ENCODE results near the gene APOA4. TPM values are rescaled to one million over a fixed set of nuclear protein-coding genes. Genes with fewer than 3 reads are reported as not detected.

The APOA4 gene
- not detected in 2 replicates for total RNA-seq (2014; rRNA removed; shearing (Covaris generic))
- not detected in 2 replicates for polyA plus RNA-seq (2015; cell fraction: cytosol; rRNA removed)
- polyA plus RNA-seq (2015; cell fraction: nucleus; rRNA removed), result not detected in 2 replicates

DNA sequence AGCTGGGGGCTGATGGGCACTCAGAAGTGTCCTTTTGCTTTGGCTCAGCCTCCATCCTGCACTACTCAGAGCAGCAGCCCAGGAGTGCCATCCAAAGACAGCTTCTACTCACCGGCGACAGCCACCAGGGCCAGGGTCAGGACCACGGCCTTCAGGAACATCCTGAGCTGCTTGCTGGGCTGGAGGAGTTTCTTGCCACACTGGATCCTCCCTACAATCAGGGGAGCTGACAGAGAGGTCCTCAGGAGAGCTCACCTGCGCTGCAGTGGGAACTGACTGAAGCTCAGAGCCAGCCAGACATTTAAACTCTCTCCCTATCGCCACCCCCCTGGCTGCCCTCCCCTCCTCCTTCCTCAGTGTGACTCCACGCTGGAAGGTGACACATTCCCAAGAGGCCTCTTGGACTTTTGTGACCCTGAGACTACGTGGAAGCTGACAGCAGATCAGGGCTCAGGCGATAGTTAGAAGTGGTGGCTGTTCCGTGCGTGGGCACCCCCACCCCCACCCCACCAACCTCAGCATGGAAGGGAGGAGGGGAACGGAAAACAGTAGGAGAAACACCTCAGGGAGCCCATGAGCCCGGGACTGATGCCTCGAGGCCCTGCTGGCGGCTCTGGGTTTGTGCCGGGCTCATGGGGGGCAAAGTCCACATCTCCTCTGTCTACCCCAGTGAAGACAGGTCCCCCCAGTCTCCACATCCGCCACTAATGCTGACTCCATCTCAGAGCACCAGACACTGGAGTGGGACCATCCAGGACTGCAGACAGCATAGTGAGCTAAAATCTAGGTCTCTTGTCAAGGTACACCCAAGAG, at the start of gene APOA4:
Gene APOA4 (minus strand): TSS at position 274 of the 813 bp plus-strand sequence. CDS start 113 bp downstream, at position 161.
- DNase-seq (ENCODE audit: low read depth), result no peak

GRCh38 chr11:116871248-116871647, 48.1 kb upstream of the APOA4 start:
- DNase-seq (ENCODE audit: low read depth), result peak; percentile 94

DNA sequence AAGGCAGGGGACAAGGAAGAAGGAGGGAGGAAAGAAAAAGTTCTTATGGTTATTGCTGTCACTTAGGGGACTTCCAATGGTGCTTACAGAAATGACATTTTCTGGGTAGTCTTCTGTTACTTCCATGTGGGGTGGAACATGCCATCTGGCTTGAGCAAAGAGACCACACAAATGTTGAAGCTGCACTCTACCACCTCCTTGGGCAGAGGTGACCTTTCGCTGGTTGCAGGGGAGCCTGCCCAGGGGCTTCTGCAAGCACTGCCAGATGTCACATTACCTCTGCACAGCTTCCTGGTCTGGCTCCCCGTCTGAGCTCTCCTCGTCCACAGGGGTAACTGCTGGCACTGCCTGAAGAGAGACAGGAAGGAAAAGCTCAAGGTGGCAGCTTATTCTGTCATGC, 47.0 kb upstream of the APOA4 start:
- no peak for DNase-seq (ENCODE audit: low read depth)

- no peak for DNase-seq (ENCODE audit: low read depth)
Observed at GRCh38 chr11:116869610-116870009, 46.5 kb upstream of the APOA4 start.

DNA sequence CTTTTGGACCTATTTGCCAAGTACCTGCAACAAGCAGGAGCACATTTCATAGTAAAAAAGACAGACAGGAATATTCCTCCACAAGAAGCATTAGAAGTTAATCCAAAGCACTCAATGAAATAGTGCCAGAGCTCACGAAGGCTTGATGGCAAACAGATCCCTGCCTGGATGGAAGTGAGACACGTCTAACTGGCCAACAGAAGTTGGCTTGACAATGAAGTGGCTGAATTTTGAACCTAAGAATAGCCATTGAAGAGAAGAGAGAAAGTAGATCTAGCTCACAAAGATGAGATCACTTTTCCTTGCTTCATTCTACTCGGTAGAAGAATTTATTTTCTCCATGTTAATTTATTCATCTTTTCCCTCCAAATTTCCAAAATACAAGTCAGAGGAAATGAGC, 45.0 kb upstream of the APOA4 start:
- no peak for DNase-seq (ENCODE audit: low read depth)

GRCh38 chr11:116867619-116868018, 44.5 kb upstream of the APOA4 start:
- no peak for DNase-seq (ENCODE audit: low read depth)

GRCh38 chr11:116866804-116867455, 43.8 kb upstream of the APOA4 start:
- DNase-seq (ENCODE audit: low read depth), result no peak

GRCh38 chr11:116865696-116866095, 42.6 kb upstream of the APOA4 start:
- DNase-seq (ENCODE audit: low read depth), result no peak

DNA sequence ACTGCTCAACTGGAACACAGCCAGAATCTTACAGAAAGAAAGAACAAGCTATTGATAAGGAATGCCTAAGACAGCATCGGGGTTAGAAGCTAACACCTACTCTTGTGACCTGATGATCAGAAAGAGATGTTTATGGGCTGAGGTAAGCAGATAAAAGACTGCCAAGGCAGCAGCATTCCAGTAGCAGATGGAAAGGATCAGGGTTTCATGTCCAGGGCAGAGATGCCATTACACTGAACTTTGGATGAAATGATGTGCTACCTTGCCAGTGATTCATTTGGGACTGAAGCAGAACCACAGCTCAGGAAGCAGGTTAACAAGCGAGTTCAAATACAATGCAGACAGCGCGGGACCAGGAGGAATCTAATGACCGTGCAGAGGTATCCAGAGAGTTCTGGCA, 41.4 kb upstream of the APOA4 start:
- no peak for DNase-seq (ENCODE audit: low read depth)

DNA sequence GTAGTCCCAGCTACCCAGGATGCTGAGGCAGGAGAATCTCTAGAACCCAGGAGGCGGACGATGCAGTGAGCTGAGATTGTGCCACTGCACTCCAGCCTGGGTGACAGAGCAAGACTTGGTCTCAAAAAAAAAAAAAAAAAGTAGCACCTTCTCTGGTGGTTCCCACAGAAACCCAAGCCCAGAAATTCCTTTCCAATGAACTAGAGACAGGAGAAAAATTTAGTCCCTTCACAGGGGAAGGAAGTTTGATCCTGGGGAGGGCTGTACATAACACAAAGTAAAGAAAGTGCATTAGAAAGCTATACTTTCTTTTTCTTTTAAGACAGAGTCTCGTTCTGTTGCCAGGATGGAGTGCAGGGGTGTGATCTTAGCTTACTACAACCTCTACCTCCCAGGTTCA, 39.8 kb upstream of the APOA4 start:
- DNase-seq (ENCODE audit: low read depth), result peak; percentile 40

GRCh38 chr11:116862185-116862584, 39.1 kb upstream of the APOA4 start:
- no peak for DNase-seq (ENCODE audit: low read depth)

DNA sequence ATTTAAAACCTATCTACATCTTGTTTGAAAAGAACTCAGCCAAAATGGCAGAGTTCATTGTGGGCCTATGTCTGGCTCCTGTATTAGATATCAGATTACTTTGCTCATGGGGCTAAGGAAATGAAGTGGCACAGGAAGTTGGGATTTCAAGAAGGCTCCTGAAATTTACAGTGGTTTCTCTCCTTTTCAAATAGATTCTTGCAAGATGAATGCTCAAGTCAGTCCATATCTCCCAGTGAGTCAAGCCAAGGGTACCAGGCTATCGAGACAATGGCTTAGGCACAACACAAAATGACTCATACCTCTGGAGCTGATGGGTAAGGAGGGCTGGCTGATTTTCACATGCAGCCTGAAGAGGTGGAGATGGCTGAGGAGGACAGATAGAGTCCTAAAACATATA, 38.4 kb upstream of the APOA4 start:
- peak; percentile 98 for DNase-seq (ENCODE audit: low read depth)

DNA sequence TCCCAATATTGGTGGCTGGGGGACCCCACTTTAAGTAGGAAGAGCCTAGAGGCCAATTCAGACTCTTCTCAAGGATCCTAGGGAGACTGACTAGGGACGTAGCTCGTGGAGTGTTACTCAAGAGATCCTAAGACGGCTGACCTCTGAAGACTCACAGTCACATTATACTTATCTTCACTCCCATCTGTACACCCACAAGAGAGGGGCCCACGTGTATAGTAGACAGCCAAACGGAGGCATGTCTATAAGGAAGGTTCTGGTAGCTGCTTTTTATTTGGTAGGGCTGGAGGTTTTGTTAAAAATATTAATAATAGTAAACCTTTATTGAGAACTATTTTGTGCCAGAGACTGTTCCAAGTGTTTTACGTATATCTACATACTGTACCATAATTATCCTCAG, 37.2 kb upstream of the APOA4 start:
- no peak for DNase-seq (ENCODE audit: low read depth)

DNA sequence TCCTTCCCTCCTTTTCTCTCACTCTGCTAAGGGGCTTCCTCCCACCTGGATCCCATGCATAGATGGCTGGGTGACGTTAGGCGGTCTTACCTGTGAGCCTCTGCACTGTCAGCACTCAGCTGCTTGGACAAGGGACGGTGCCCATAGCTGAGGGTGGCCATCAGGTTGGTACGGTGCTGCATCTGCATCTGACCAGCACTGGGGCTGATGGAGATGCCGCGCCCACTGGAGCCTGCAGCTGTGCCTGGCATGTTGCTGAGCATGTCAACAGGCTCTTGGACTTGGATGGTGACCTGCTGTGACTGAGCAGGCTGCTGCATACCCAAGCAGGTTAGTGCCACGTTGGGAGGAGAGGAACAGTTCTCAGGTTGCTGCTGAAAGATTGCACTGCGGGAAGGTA, 36.1 kb upstream of the APOA4 start:
- no peak for DNase-seq (ENCODE audit: low read depth)

GRCh38 chr11:116857936-116858335, 34.8 kb upstream of the APOA4 start:
- no peak for DNase-seq (ENCODE audit: low read depth)

DNA sequence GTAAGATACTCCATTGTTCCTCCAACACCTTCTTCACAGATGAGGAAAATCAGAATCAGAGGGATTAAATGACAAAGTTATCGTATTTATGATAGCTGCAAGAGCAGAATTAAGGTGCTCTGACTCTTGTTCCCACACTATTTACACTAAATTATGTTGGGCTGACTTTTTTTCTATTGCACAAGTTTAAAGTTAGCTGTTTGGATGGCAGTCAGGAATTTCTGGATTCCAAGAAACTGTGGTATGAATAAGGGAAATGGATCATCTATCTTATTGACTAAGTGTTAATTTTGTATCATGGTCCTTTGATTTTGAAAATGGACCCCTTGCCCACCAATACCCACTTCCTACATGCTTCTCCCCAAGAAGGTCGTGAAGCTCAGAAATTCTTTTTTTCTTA, 34.2 kb upstream of the APOA4 start:
- no peak for DNase-seq (ENCODE audit: low read depth)

GRCh38 chr11:116856423-116856822, 33.3 kb upstream of the APOA4 start:
- DNase-seq (ENCODE audit: low read depth), result no peak

DNA sequence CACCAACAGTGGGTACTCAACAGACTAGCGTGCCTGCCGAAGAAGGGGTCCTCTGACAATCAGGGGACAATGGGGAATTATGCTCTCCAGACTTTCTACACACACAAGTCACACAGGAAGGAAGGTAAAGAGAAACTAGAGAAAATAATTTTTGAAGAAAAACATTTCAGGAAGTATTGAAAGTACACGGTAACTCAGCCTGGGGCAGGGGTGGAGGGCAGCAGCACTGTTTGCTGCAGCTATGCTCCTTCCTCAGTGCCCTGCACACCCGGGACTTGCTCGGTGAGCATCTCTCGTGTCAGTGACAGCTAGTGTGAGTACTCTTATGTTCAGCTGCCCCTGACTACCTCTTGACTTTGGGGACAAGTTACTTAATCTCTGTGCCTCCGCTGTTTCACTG, 32.3 kb upstream of the APOA4 start:
- no peak for DNase-seq (ENCODE audit: low read depth)

DNA sequence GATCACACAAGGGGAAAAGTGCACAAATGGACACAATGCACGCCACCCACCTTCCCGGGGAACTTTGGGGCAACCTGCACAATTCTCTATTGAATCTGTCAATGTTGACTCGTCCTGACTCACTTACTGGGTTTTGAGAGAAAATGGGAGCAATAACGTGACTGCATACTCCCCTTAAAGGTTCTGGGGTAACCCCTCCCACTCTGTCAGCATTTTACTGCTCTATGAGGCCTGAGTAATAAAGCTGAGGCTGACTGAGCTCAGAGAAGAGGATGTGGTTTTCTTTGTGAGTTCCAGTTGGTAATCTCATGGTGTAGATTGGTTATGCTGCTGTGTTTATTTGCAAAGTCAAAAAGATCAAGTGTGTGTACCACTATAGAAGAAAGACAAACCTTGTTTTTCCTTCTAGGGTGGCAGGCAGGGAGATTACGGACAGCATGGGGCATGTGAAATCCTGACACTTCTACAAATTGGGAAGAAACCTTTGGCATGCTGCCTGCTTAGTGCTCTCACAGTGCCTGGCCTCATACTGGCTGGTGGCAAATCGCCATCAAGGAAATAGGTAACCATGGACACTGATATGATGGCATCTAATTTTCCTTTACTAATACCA, 30.5 kb upstream of the APOA4 start:
- peak; percentile 99 for DNase-seq (ENCODE audit: low read depth)

- peak; percentile 32 for DNase-seq (ENCODE audit: low read depth)
Observed at GRCh38 chr11:116852261-116853031, 29.3 kb upstream of the APOA4 start.

GRCh38 chr11:116851626-116852025, 28.5 kb upstream of the APOA4 start:
- no peak for DNase-seq (ENCODE audit: low read depth)

Measured in HT1080 (cell line).